Measurements from ENCODE around the gene ZNF581.

ZNF581 gene

GRCh38 chr19:55599468-55599841 lies 44.0 kb upstream of the ZNF581 start, which contains the start of gene FIZ1:
FIZ1 (minus strand) TSS chr19:55599517; CDS start chr19:55597865, 1,652 bp downstream.
- H4K20me1 ChIP-seq (ENCODE audit: insufficient read depth, low read length): no peaks in the 10 kb centered on the region
- H3K9me2 ChIP-seq (ENCODE audit: low read depth, low read length): no peaks in the 10 kb centered on the region
- H3F3A ChIP-seq (ENCODE audit: insufficient read depth, low read length): no peaks in the 10 kb centered on the region; the same call in 1 of the 2 replicates
- peak within 1 kb of the TSS; percentile 83 for H3K9ac ChIP-seq (ENCODE audit: low read length)
- peaks cover 13% of the 10 kb centered on the region for H3K4me1 ChIP-seq (ENCODE audit: insufficient read depth, low read length, severe bottlenecking)
- H3K27ac ChIP-seq (ENCODE audit: low read depth, low read length, poor library complexity, severe bottlenecking): peak within 1 kb of the TSS; percentile 93
- H3K9me3 ChIP-seq (ENCODE audit: low read length): no peaks in the 10 kb centered on the region
- H2AFZ ChIP-seq (ENCODE audit: low read length): 0 out of 2 replicates have a peak within 1 kb of the TSS, but pooled peaks have one; percentile 31
- H3K79me2 ChIP-seq (ENCODE audit: insufficient read depth, low read length): no peaks in the 10 kb centered on the region
- H3K4me2 ChIP-seq (ENCODE audit: low read length): peak within 1 kb of the TSS; percentile 88
- H3K27me3 ChIP-seq (ENCODE audit: insufficient read depth, low read length): no peaks in the 10 kb centered on the region
- H3K36me3 ChIP-seq (ENCODE audit: insufficient read depth, low read length): peaks cover 20% of the 10 kb centered on the region
- no peak for TF ChIP-seq EZH2 (IDR thresholded peaks at IDR 0.05; ENCODE audit: borderline replicate concordance, low read length)
- no peak for TF ChIP-seq CTCF (IDR thresholded peaks at IDR 0.05; ENCODE audit: low read length)
- peak within 1 kb of the TSS; percentile 67 for H3K4me3 ChIP-seq (ENCODE audit: low read depth, low read length, poor library complexity, severe bottlenecking)

- H3K79me2 ChIP-seq (ENCODE audit: insufficient read depth, low read length): no peaks in the 10 kb centered on the region
- H3K27me3 ChIP-seq (ENCODE audit: insufficient read depth, low read length): no peaks in the 10 kb centered on the region
- no peak for TF ChIP-seq CTCF (IDR thresholded peaks at IDR 0.05; ENCODE audit: low read length)
- no peak for TF ChIP-seq EZH2 (IDR thresholded peaks at IDR 0.05; ENCODE audit: borderline replicate concordance, low read length)
- H3K27ac ChIP-seq (ENCODE audit: low read depth, low read length, poor library complexity, severe bottlenecking): peak within 1 kb of the TSS; percentile 93
- H3F3A ChIP-seq (ENCODE audit: insufficient read depth, low read length): no peaks in the 10 kb centered on the region; the same call in 1 of the 2 replicates
- H2AFZ ChIP-seq (ENCODE audit: low read length): 0 out of 2 replicates have a peak within 1 kb of the TSS, but pooled peaks have one; percentile 31
- H3K9me2 ChIP-seq (ENCODE audit: low read depth, low read length): no peaks in the 10 kb centered on the region
- no peaks in the 10 kb centered on the region for H4K20me1 ChIP-seq (ENCODE audit: insufficient read depth, low read length)
- H3K9me3 ChIP-seq (ENCODE audit: low read length): no peaks in the 10 kb centered on the region
- H3K36me3 ChIP-seq (ENCODE audit: insufficient read depth, low read length): peaks cover 15% of the 10 kb centered on the region
- H3K4me2 ChIP-seq (ENCODE audit: low read length): peak within 1 kb of the TSS; percentile 88
- H3K9ac ChIP-seq (ENCODE audit: low read length): peak within 1 kb of the TSS; percentile 83
- peak within 1 kb of the TSS; percentile 67 for H3K4me3 ChIP-seq (ENCODE audit: low read depth, low read length, poor library complexity, severe bottlenecking)
- peaks cover 17% of the 10 kb centered on the region for H3K4me1 ChIP-seq (ENCODE audit: insufficient read depth, low read length, severe bottlenecking)
Measured at GRCh38 chr19:55599842-55600661, 43.4 kb upstream of the ZNF581 start, which contains the start of gene ZNF524. ZNF524 (plus strand) TSS chr19:55600288; CDS start chr19:55602113, 1,825 bp downstream.

GRCh38 chr19:55600662-55601028 lies 42.8 kb upstream of the ZNF581 start:
- H3K79me2 ChIP-seq (ENCODE audit: insufficient read depth, low read length): no peaks in the 10 kb centered on the region
- no peaks in the 10 kb centered on the region; the same call in 1 of the 2 replicates for H3F3A ChIP-seq (ENCODE audit: insufficient read depth, low read length)
- H2AFZ ChIP-seq (ENCODE audit: low read length): no peak overlapping the region
- peaks cover 17% of the 10 kb centered on the region for H3K4me1 ChIP-seq (ENCODE audit: insufficient read depth, low read length, severe bottlenecking)
- H3K9ac ChIP-seq (ENCODE audit: low read length): peak overlapping the region; percentile 83
- peak overlapping the region; percentile 78 for H3K4me2 ChIP-seq (ENCODE audit: low read length)
- TF ChIP-seq EZH2 (IDR thresholded peaks at IDR 0.05; ENCODE audit: borderline replicate concordance, low read length) (no peak), CTCF (IDR thresholded peaks at IDR 0.05; ENCODE audit: low read length) (no peak)
- no peaks in the 10 kb centered on the region for H3K9me3 ChIP-seq (ENCODE audit: low read length)
- no peaks in the 10 kb centered on the region for H4K20me1 ChIP-seq (ENCODE audit: insufficient read depth, low read length)
- peak overlapping the region; percentile 86 for H3K27ac ChIP-seq (ENCODE audit: low read depth, low read length, poor library complexity, severe bottlenecking)
- H3K9me2 ChIP-seq (ENCODE audit: low read depth, low read length): no peaks in the 10 kb centered on the region
- peak overlapping the region; percentile 67 for H3K4me3 ChIP-seq (ENCODE audit: low read depth, low read length, poor library complexity, severe bottlenecking)
- no peaks in the 10 kb centered on the region for H3K27me3 ChIP-seq (ENCODE audit: insufficient read depth, low read length)
- H3K36me3 ChIP-seq (ENCODE audit: insufficient read depth, low read length): peaks cover 9% of the 10 kb centered on the region
